Measurements from ENCODE around the gene CRYBG1. TPM values are rescaled to one million over a fixed set of nuclear protein-coding genes. Genes with fewer than 3 reads are reported as not detected.

Gene CRYBG1
- total RNA-seq, 1 donor from 2014 or later = 0.07 TPM

DNA sequence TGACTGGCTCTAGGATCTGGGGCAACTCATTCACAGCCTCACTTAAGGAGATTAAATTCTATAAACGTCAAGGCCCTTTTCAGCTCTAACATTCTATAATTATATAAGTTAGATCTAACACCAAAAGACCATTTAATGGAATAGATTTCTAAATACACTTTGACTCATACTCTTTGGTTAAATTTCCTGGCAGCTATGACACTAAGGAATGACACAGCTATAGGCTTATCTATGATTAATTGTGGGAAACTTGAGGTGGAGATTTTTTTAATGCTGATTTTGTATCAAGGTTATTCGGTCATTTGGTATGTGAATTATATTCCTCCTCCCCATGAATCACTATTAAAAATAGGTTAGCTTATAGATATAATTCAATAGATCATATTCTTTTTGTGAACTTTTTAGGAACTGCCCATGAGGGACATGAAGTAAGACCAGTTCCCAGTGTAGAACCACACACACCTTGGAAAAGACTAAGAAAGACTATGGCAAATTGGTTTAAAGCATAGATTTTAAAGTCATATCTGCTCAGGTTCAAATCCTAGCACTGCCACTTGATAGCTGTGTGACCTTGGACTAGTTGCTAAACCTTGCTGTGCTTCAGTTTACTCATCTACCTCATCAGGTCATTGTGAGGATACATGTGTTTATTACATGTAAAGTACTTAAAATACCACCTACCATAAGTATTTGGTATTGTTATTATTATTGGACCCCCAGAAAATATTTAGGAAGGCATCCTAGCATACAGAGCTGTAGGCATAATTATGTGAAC is 116.0 kb downstream of the CRYBG1 start:
- no peak for DNase-seq (ENCODE audit: low read depth, low spot score)
- Mint-ChIP-seq H3K36me3 (ENCODE audit: low read depth) (no peaks in the 10 kb centered on the region), H3K4me3 (no peak overlapping the region), H3K27ac (ENCODE audit: unreplicated experiment) (no peak overlapping the region), H3K9me3 (no peaks in the 10 kb centered on the region), H3K27me3 (ENCODE audit: low read depth) (peaks cover 8% of the 10 kb centered on the region), H3K4me1 (no peaks in the 10 kb centered on the region)
- no peak for TF ChIP-seq CTCF (conservative IDR thresholded peaks at IDR 0.05)

DNA sequence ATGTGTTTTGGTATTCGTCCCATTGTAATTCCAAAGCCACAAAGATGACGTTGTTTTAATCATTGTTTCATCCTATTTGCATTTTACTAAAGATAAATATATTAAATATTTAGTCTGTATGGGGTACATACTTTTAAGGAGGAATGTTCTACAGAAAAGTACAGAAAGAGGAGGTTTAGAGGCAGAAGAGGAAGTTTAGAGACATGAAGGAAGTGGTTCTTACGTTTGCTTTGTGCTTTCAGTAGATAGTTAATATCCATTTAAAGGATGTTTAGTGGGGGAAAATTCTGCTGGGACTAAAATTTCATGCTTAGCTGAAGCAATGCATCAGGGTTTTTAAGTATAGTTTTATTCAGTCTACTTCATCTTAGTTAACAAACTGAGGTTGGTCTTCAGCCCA is 116.6 kb downstream of the CRYBG1 start:
- no peak overlapping the region for H3K4me3 Mint-ChIP-seq

DNA sequence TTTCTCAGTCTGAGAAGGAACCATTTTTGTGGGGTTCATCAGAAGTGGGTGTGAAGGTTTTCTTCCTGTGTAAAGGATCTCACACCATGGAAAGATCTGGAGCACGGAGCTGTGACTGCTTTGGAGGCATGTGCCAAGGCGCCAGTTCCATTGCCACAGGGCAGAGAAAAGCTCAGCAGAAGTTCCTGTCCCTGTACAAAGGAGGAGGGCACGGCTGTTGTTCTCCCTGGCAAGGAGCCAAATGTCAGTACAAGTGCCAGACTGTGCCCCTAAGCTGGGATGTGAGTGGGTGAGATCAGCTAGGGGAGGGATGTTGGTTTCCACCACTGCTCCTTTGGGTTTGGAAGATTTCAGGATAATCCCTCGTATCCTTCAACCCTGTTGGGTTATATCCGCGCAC is 117.3 kb downstream of the CRYBG1 start:
- no peak for TF ChIP-seq CTCF (conservative IDR thresholded peaks at IDR 0.05)
- Mint-ChIP-seq H3K4me3 (no peak overlapping the region), H3K27ac (ENCODE audit: unreplicated experiment) (no peak overlapping the region), H3K9me3 (no peaks in the 10 kb centered on the region), H3K36me3 (ENCODE audit: low read depth) (no peaks in the 10 kb centered on the region), H3K4me1 (no peaks in the 10 kb centered on the region), H3K27me3 (ENCODE audit: low read depth) (peaks cover 8% of the 10 kb centered on the region)
- DNase-seq (ENCODE audit: low read depth, low spot score) = no peak

More for the DNA sequence above, 116.6 kb downstream of the CRYBG1 start:
- no peak for DNase-seq (ENCODE audit: low read depth, low spot score)
- no peaks in the 10 kb centered on the region for H3K36me3 Mint-ChIP-seq (ENCODE audit: low read depth)
- peaks cover 8% of the 10 kb centered on the region for H3K27me3 Mint-ChIP-seq (ENCODE audit: low read depth)
- H3K4me1 Mint-ChIP-seq = no peaks in the 10 kb centered on the region
- TF ChIP-seq CTCF (conservative IDR thresholded peaks at IDR 0.05) = no peak
- no peak overlapping the region for H3K27ac Mint-ChIP-seq (ENCODE audit: unreplicated experiment)
- no peaks in the 10 kb centered on the region for H3K9me3 Mint-ChIP-seq

DNA sequence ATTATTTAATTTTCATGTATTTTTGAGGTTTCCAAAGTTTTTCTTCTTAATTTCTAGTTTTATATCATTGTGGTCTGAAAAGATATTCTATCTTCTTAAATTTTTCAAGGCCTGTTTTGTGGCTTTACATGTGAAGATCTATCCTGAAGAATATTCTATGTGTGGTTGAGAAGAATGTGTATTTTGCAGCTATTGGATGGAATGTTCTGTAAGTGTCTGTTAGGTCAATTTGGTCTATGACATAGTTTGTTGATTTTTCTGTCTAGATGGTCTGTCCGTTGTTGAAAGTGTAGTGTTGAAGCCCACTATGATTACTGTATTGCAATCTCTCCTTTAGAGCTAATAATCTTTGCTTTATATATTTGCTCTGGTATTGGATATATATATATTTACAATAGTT is 125.7 kb downstream of the CRYBG1 start:
- Mint-ChIP-seq H3K9me3 (peaks cover 2% of the 10 kb centered on the region), H3K27me3 (ENCODE audit: low read depth) (peaks cover 26% of the 10 kb centered on the region), H3K27ac (ENCODE audit: unreplicated experiment) (no peak overlapping the region), H3K4me1 (no peaks in the 10 kb centered on the region), H3K36me3 (ENCODE audit: low read depth) (no peaks in the 10 kb centered on the region), H3K4me3 (no peak overlapping the region)
- DNase-seq (ENCODE audit: low read depth, low spot score) = no peak
- no peak for TF ChIP-seq CTCF (conservative IDR thresholded peaks at IDR 0.05)

DNA sequence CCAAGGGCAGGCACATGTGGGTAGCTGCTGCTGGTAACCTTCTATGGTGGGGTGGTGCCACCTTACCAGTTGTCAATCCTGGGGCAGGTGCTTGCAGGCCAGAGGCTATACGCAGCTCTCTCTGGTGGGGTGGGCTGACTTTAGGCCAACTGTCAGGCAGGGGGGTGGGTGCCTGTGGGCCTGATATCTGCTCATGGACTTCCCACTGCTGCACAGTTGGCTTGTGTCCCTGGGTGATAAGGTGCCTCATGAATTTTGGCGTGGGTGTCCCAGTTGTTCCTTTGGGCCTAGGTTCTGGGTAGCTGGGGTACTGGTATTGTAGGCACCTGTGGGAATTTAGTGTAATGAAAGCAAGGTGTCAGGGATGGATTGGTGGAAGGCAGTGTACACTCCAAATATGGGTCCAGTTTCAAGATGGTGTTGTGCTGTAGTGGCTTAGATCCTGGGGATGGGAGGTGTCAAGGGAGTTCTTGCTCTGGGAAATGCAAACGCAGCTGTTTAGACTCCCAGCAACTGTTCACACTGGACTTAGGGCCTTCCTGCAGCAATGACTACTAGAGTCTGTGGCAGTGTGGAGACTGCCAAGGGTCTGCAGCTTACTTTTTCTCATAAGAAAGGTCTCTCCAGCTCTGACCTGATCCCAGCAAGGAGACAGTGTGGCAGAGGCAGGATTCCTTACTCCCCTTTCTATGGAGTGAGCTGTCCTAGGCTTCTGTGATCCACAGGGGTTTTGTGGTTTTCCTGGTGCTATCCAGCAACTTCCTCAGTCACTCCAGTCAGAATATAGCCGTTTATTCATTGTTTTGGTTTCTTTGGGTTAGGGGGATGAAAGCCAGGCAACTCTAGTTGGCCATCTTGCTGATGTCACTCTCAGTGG is 128.2 kb downstream of the CRYBG1 start:
- Mint-ChIP-seq H3K9me3 (peaks cover 2% of the 10 kb centered on the region), H3K36me3 (ENCODE audit: low read depth) (no peaks in the 10 kb centered on the region), H3K27ac (ENCODE audit: unreplicated experiment) (no peak overlapping the region), H3K4me3 (no peak overlapping the region), H3K27me3 (ENCODE audit: low read depth) (peaks cover 36% of the 10 kb centered on the region), H3K4me1 (no peaks in the 10 kb centered on the region)
- no peak for TF ChIP-seq CTCF (conservative IDR thresholded peaks at IDR 0.05)
- no peak for DNase-seq (ENCODE audit: low read depth, low spot score)

Measured in neural crest cell (in vitro differentiated cells).